PC-3 (cell line): Measurements from ENCODE around the gene POTEF. TPM values are rescaled to one million over a fixed set of nuclear protein-coding genes. Genes with fewer than 3 reads are reported as not detected.
"Not testable (repeated sequence)": the region's sequence is repeated elsewhere in the genome, so short reads cannot be mapped to it uniquely, and the experiment has no call there.

Experiments used
- ATAC-seq: fragments of 200-7000 bp; cut with Tn5 transposase; 2 replicates; pipeline ENCODE4 v1.9.1; 2020; ENCODE audit warnings: mild to moderate bottlenecking, moderate library complexity
- BruUV-seq: library from RNA; stranded (reverse); fragments of 400-500 nt; replicated peaks from 2 replicates; lab custom pipeline; 2021; lab: Mats Ljungman, UMichigan
- CTCF ChIA-PET: fragments of 300-600 bp; sonication (Branson Sonifier 250); formaldehyde crosslinking; loops from one replicate; lab custom pipeline; 2022; ENCODE audit warnings: antibody characterized with exemption; lab: Charles Lee
- POLR2A ChIA-PET: fragments of 300-600 bp; sonication (Branson Sonifier 250); formaldehyde crosslinking; loops from one replicate; lab custom pipeline; 2022; ENCODE audit warnings: antibody characterized with exemption; ENCODE audit not compliant: unreplicated experiment; lab: Charles Lee
- DNase-seq: peaks from one replicate; pipeline ENCODE4 v3.0.0-alpha.2; 2015
- H2AFZ ChIP-seq: fragments of 300-600 bp; sonication (generic); 2 replicates; pipeline ENCODE4 v1.6.0; 2016; ENCODE audit warnings: antibody characterized with exemption, low read length
- H3F3A ChIP-seq: fragments of 300-600 bp; sonication (generic); one replicate; pipeline ENCODE4 v1.6.0; 2017; ENCODE audit warnings: antibody characterized with exemption, low read length, control low read depth, mild to moderate bottlenecking; ENCODE audit not compliant: unreplicated experiment
- H3K27ac ChIP-seq: fragments of 300-600 bp; sonication (generic); 2 replicates; pipeline ENCODE4 v1.5.1; 2016; ENCODE audit warnings: mild to moderate bottlenecking, low read length
- H3K27me3 ChIP-seq: fragments of 300-600 bp; sonication (generic); 2 replicates; pipeline ENCODE4 v1.6.1; 2016; ENCODE audit warnings: low read length, mixed read lengths
- H3K36me3 ChIP-seq: fragments of 300-600 bp; sonication (generic); 2 replicates; pipeline ENCODE4 v1.6.1; 2016; ENCODE audit warnings: low read depth, mixed run types, low read length, mixed read lengths
- H3K4me1 ChIP-seq: fragments of 300-600 bp; sonication (generic); 2 replicates; pipeline ENCODE4 v1.5.1; 2016; ENCODE audit warnings: low read length; ENCODE audit not compliant: insufficient read depth
- H3K4me2 ChIP-seq: fragments of 300-600 bp; sonication (generic); 2 replicates; pipeline ENCODE4 v1.6.0; 2016; ENCODE audit warnings: low read length
- H3K4me3 ChIP-seq: fragments of 300-600 bp; sonication (generic); 2 replicates; pipeline ENCODE4 v1.5.1; 2016; ENCODE audit warnings: mild to moderate bottlenecking, low read length, mixed read lengths
- H3K79me2 ChIP-seq: fragments of 300-600 bp; sonication (generic); 2 replicates; pipeline ENCODE4 v1.6.1; 2017; ENCODE audit warnings: low read length, mixed read lengths
- H3K9ac ChIP-seq: fragments of 300-600 bp; sonication (generic); 2 replicates; pipeline ENCODE4 v1.6.0; 2016; ENCODE audit warnings: mild to moderate bottlenecking, low read length
- H3K9me2 ChIP-seq: fragments of 300-600 bp; sonication (generic); replicated peaks from 2 replicates; pipeline ENCODE4 v1.6.1; 2016; ENCODE audit warnings: mixed run types, low read length, mixed read lengths
- H3K9me3 ChIP-seq: fragments of 300-600 bp; sonication (generic); 2 replicates; pipeline ENCODE4 v1.6.1; 2016; ENCODE audit warnings: low read length, mixed read lengths
- H4K20me1 ChIP-seq: fragments of 300-600 bp; sonication (generic); 2 replicates; pipeline ENCODE4 v1.6.1; 2016; ENCODE audit warnings: low read length, mixed read lengths
- EZH2 ChIP-seq: fragments of 300-600 bp; sonication (generic); IDR thresholded peaks from one replicate; pipeline ENCODE4 v1.6.1; 2017; ENCODE audit warnings: antibody characterized with exemption, mild to moderate bottlenecking, low read length; ENCODE audit not compliant: unreplicated experiment
- EZH2phosphoT487 ChIP-seq: fragments of 300-600 bp; sonication (generic); IDR thresholded peaks from 2 replicates; pipeline ENCODE4 v1.6.1; 2018; ENCODE audit warnings: mild to moderate bottlenecking, antibody characterized with exemption, low read length, borderline replicate concordance
- intact Hi-C: fragments of 100-400 bp; cut with micrococcal nuclease; formaldehyde crosslinking; loops from 2 replicates; pipeline ENCODE4 v1.9.0; 2023
- total RNA-seq: library from RNA; depleted of rRNA; stranded (reverse); fragments of >200 nt; gene quantifications from 2 replicates; pipeline ENCODE4 v1.2.3, GENCODE V29; 2014
- TF ChIP-seq, protein P1 (sequence below): fragments of 300-600 bp; sonication (generic); conservative IDR thresholded peaks from 2 replicates; pipeline ENCODE4 v1.5.1; 2017; ENCODE audit warnings: antibody characterized with exemption, low read depth, mild to moderate bottlenecking, low read length

Gene POTEF
- total RNA-seq, 1 experiment from 2014 or later = not detected

DNA sequence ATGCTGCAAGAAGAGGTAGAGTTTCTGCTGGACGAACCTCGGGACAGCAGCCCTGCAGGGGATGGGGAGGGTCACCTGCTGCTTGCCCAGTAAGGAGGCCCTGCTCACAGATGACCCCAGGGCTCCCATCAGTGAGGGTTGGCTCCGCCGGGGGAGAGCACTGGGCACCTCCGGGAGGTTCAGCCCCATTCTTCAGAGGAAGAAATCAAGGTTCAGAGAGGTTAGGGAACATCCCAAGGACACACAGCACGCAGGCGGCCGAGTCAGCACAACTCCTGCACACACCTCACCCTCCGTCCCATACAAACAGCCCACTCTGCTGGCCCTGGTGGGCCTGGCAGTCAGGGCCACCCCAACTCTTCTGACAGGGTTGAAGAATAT is 27.6 kb upstream of the POTEF start:
- no peaks in the 10 kb centered on the region for H3K9me3 ChIP-seq
- H3K27me3 ChIP-seq = no peaks in the 10 kb centered on the region
- H3K79me2 ChIP-seq = no peaks in the 10 kb centered on the region
- no peaks in the 10 kb centered on the region for H4K20me1 ChIP-seq
- no peaks in the 10 kb centered on the region for H3F3A ChIP-seq
- intact Hi-C loops = no loop called here
- no peaks in the 10 kb centered on the region for H3K36me3 ChIP-seq
- CTCF ChIA-PET = no interaction called here
- ATAC-seq = no peak
- no peak overlapping the region for H3K27ac ChIP-seq
- no peaks in the 10 kb centered on the region for H3K9me2 ChIP-seq
- H3K9ac ChIP-seq = no peak overlapping the region
- POLR2A ChIA-PET = no interaction called here
- no peaks in the 10 kb centered on the region for H3K4me1 ChIP-seq
- H2AFZ ChIP-seq = no peak overlapping the region
- no TSS peak for BruUV-seq
- DNase-seq = no peak
- H3K4me2 ChIP-seq = no peak overlapping the region
- TF ChIP-seq EZH2 = no peak
- TF ChIP-seq, protein P1, sequence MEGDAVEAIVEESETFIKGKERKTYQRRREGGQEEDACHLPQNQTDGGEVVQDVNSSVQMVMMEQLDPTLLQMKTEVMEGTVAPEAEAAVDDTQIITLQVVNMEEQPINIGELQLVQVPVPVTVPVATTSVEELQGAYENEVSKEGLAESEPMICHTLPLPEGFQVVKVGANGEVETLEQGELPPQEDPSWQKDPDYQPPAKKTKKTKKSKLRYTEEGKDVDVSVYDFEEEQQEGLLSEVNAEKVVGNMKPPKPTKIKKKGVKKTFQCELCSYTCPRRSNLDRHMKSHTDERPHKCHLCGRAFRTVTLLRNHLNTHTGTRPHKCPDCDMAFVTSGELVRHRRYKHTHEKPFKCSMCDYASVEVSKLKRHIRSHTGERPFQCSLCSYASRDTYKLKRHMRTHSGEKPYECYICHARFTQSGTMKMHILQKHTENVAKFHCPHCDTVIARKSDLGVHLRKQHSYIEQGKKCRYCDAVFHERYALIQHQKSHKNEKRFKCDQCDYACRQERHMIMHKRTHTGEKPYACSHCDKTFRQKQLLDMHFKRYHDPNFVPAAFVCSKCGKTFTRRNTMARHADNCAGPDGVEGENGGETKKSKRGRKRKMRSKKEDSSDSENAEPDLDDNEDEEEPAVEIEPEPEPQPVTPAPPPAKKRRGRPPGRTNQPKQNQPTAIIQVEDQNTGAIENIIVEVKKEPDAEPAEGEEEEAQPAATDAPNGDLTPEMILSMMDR = no peak
- H3K4me3 ChIP-seq = no peak overlapping the region

DNA sequence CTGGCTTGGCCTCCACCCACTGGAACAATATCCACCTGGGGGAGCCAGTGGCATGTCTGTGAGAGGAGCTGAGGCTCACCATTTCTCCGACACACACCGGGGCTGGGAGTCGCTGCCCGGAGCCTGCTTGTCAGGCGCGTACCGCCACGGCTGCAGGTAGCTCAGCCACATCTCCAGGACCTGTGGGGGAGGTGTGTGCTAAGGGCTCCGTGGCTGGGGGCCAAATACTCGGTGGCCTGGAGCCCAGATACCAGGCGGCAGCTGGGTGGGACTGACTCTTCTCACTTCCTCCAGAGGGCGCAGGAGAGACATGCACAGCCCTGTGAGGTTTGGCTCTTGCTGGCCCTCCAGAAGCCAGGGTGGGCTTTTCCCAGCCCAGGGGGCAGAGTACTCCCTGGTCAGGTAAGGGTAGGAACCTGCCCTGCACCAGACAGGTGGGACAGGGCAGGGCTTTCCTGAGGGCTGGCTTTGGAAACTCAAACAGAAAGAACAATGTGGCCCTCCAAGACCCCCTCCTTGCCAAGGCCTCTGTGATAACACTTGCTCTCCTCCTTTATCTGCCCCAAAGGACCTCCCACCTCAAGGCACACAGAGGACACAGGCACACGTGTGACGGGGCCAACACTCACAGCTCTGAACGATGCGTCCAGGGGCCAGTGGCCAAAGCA is 27.1 kb upstream of the POTEF start:
- H3K36me3 ChIP-seq, H4K20me1 ChIP-seq, H3K27ac ChIP-seq, H3K27me3 ChIP-seq, H3K9ac ChIP-seq, H3K9me3 ChIP-seq, H3F3A ChIP-seq, H3K4me3 ChIP-seq, H3K4me1 ChIP-seq, H3K9me2 ChIP-seq, H3K79me2 ChIP-seq, intact Hi-C loops, BruUV-seq, H2AFZ ChIP-seq, H3K4me2 ChIP-seq, CTCF ChIA-PET, POLR2A ChIA-PET: not testable (repeated sequence)
- TF ChIP-seq, protein P1 = peak; percentile 62
- DNase-seq = peak; percentile 59
- peak; percentile 66 for ATAC-seq

DNA sequence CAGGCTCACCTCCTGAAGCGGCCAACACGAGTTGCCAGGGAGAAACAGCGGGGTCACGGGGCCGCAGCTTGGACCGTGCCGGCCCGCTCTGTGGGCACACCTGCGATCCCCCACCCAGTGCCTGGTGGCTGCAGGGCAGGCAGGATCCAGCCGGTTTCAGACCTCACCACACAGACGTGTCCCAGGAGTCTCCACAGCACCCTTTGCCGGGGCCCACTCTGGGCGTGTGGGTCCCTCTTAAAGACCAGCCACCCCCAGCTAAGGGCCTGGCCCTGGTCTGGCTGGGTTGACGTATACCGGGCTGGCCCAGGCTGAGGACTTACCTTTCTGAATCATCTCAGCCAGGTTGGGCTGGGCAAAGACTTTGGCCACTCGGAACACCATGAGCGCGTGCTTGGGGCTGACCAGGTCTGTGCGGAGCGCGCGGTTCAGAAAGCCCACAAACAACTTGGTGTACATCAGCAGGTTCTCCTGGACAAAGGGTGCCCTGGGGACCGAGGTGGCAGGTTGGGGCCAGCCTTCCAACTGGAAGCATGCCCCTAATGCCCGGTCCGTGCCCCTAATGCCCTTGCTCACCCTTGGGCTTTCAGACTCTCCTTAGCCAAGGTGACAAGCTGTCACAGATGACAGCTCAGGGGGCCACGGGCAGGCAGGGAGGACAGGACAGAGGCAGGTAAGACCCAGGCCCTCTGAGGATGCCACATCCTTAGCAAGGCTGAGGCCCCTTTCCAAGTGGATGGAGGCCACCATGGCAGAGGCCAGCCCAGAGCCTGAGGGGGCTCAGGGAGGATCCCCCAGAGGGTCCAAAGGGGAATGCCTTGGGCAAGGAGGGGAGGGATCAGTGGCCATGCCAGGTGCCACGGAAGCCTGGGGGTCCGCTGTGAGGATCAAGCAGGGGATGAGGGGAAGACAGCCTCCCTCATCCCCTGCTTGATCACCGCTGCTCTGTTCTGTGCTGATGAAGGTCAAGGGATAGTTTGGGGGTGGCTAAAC is 26.0 kb upstream of the POTEF start:
- Histone ChIP-seq H3K4me2 (no peak overlapping the region), H3K27ac (no peak overlapping the region), H3F3A (no peaks in the 10 kb centered on the region), H3K79me2 (no peaks in the 10 kb centered on the region), H3K9me3 (no peaks in the 10 kb centered on the region), H3K9ac (no peak overlapping the region), H3K4me1 (no peaks in the 10 kb centered on the region), H3K4me3 (no peak overlapping the region), H4K20me1 (no peaks in the 10 kb centered on the region), H3K27me3 (no peaks in the 10 kb centered on the region), H2AFZ (no peak overlapping the region), H3K36me3 (no peaks in the 10 kb centered on the region), H3K9me2 (no peaks in the 10 kb centered on the region)
- CTCF ChIA-PET = no interaction called here
- intact Hi-C loops = no loop called here
- ATAC-seq (no peak), DNase-seq (no peak)
- BruUV-seq = no TSS peak
- POLR2A ChIA-PET = no interaction called here
- TF ChIP-seq EZH2phosphoT487 = no peak
- TF ChIP-seq, protein P1 = no peak
- no peak for TF ChIP-seq EZH2

DNA sequence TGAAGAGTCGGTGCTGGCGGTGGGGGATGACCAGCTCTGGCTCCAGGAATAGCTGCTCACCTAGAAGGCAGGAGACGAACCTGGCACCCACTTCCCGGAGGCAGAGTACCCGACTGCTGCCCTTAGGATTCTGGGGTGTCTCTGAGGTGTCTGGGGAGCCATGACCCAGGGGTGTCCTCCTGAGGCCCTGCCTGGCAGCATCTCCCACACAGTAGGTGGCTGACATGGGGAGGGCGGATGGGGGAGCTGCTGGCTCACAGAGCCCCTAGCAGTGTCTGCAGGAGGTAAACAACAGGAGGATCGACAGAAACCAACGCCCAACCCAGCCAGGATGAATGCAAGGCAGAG is 25.4 kb upstream of the POTEF start:
- H3K9me2 ChIP-seq, DNase-seq, ATAC-seq, H3K9me3 ChIP-seq, H3K4me3 ChIP-seq, H3K79me2 ChIP-seq, H3K4me1 ChIP-seq, H3K27me3 ChIP-seq, H3K27ac ChIP-seq, H4K20me1 ChIP-seq, H3F3A ChIP-seq, intact Hi-C loops, BruUV-seq, H3K9ac ChIP-seq, CTCF ChIA-PET, H3K4me2 ChIP-seq, H2AFZ ChIP-seq, H3K36me3 ChIP-seq, POLR2A ChIA-PET: not testable (repeated sequence)
